Erythroblast (primary cell): Measurements from ENCODE around the gene ZNF423.

Experiments used
- GATA1 ChIP-seq: IDR thresholded peaks from 2 replicates; pipeline ENCODE4 v1.6.1; 2011; ENCODE audit warnings: low read depth, mild to moderate bottlenecking, control low read depth, low read length, moderate library complexity
- POLR2A ChIP-seq: IDR thresholded peaks from 2 replicates; pipeline ENCODE4 v1.6.1; 2011; ENCODE audit warnings: mild to moderate bottlenecking, low read length

GRCh38 chr16:49537924-49538459 lies 317.9 kb downstream of the ZNF423 start:
- TF ChIP-seq POLR2A (no peak), GATA1 (no peak)
